GM12878 (cell line): ENCODE data around the gene TMEM255B.

Source experiments
- CEBPB ChIP-seq, 2 experiments: fragments of 150-350 bp in 1 of 2; IDR thresholded peaks; 2 replicates each; pipeline ENCODE4 v1.6.1; 2012 to 2014; ENCODE audit warnings: low read depth in 2 of 2, low read length in 2 of 2, borderline replicate concordance in 1 of 2, inconsistent platforms in 1 of 2
- LARP7 ChIP-seq: fragments of 450-650 bp; IDR thresholded peaks from 2 replicates; pipeline ENCODE4 v1.6.1; 2017; ENCODE audit warnings: mild to moderate bottlenecking
- POLR2A ChIP-seq: IDR thresholded peaks from 2 replicates; pipeline ENCODE4 v1.6.1; 2011; ENCODE audit warnings: low read depth, mild to moderate bottlenecking, low read length
- POLR2AphosphoS5 ChIP-seq: IDR thresholded peaks from 2 replicates; pipeline ENCODE4 v1.6.1; 2011; ENCODE audit warnings: mild to moderate bottlenecking, low read length, inconsistent platforms
- RAD51 ChIP-seq: fragments of 450-650 bp; IDR thresholded peaks from 2 replicates; pipeline ENCODE4 v1.6.1; 2016; ENCODE audit warnings: moderate library complexity, mild to moderate bottlenecking, inconsistent platforms
- YY1 ChIP-seq: IDR thresholded peaks from 2 replicates; pipeline ENCODE4 v1.6.1; 2011; ENCODE audit warnings: low read depth, mild to moderate bottlenecking, low read length
- TF ChIP-seq, protein P1 (sequence below), 3 experiments: IDR thresholded peaks in 2 of 3; conservative IDR thresholded peaks in 1 of 3; 2 replicates each; pipeline ENCODE4 v1.5.1; 2011; ENCODE audit warnings: low read depth in 3 of 3, low read length in 3 of 3, mild to moderate bottlenecking in 3 of 3, control low read depth in 2 of 3, moderate library complexity in 2 of 3, inconsistent platforms in 1 of 3, mixed read lengths in 1 of 3; ENCODE audit not compliant: control insufficient read depth in 2 of 3, insufficient read depth in 1 of 3; ENCODE audit errors: extremely low read depth in 1 of 3

DNA sequence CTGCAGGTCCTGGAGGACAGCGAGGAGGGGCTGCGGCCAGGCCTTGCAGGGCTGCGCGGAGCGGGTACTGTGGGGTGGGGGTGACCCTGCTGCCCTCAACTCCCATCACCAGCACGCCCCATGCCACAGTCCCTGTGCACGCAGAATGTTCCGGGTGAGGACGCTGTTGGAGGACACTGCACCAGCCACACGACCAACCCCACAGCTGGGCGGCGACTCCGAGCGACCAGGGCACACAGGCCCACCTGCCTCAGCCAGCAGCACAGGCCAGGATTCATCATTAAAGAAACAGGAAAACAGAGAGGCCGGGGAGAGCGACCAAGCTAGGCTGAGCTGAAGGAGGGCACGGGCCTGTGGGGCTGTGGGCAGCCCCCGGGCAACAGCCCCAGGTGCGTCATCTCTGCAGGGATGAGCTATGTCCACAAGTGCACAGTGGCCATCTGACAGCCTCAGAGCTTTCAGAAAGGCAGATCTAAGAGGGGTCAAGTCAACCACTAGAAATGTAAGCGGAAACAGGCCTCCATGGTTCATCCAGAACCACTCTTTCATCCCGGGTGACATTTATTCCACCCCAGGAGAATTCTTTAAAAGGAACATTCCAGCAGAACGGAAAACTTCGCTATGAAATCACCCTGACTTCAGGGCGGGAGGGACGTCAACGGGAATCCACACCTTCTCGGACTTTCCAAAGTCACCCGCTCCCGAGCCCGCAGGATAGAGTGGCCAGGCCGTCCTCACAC, 103.3 kb downstream of the TMEM255B start:
- TF ChIP-seq POLR2AphosphoS5, result no peak
- no peak for TF ChIP-seq POLR2A
- no peak for TF ChIP-seq RAD51
- TF ChIP-seq LARP7, result no peak
- TF ChIP-seq CEBPB (IDR thresholded peaks at IDR 0.05; ENCODE audit: borderline replicate concordance in 1 of 2, low read depth in 2 of 2, low read length in 2 of 2), result no peak
- TF ChIP-seq, protein P1, sequence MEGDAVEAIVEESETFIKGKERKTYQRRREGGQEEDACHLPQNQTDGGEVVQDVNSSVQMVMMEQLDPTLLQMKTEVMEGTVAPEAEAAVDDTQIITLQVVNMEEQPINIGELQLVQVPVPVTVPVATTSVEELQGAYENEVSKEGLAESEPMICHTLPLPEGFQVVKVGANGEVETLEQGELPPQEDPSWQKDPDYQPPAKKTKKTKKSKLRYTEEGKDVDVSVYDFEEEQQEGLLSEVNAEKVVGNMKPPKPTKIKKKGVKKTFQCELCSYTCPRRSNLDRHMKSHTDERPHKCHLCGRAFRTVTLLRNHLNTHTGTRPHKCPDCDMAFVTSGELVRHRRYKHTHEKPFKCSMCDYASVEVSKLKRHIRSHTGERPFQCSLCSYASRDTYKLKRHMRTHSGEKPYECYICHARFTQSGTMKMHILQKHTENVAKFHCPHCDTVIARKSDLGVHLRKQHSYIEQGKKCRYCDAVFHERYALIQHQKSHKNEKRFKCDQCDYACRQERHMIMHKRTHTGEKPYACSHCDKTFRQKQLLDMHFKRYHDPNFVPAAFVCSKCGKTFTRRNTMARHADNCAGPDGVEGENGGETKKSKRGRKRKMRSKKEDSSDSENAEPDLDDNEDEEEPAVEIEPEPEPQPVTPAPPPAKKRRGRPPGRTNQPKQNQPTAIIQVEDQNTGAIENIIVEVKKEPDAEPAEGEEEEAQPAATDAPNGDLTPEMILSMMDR (IDR thresholded peaks at IDR 0.05 in 2 of 3, conservative IDR thresholded peaks at IDR 0.05 in 1 of 3; ENCODE audit: control insufficient read depth in 2 of 3, extremely low read depth in 1 of 3, insufficient read depth in 1 of 3, low read depth in 3 of 3, low read length in 3 of 3), result no peak
- no peak for TF ChIP-seq YY1
